Osteocyte (in vitro differentiated cells): ENCODE measurements around the gene PCED1B. TPM values are rescaled to one million over a fixed set of nuclear protein-coding genes. Genes with fewer than 3 reads are reported as not detected.
A peak's percentile ranks its signal among the peaks of the same experiment; 100 is the strongest.
"Not testable (repeated sequence)": the region's sequence is repeated elsewhere in the genome, so short reads cannot be mapped to it uniquely, and the experiment has no call there.

Experiments
- DNase-seq: peaks from one replicate; pipeline ENCODE4 v3.0.0; 2021; ENCODE audit warnings: mixed read lengths; ENCODE audit not compliant: unreplicated experiment; ENCODE audit errors: extremely low spot score
- H3K27ac Mint-ChIP-seq: one replicate; pipeline ENCODE4 v1.8.0; 2021; ENCODE audit warnings: mild to moderate bottlenecking, mixed read lengths; ENCODE audit not compliant: unreplicated experiment
- H3K27me3 Mint-ChIP-seq: one replicate; pipeline ENCODE4 v1.8.0; 2021; ENCODE audit warnings: mixed read lengths; ENCODE audit not compliant: unreplicated experiment
- H3K36me3 Mint-ChIP-seq: one replicate; pipeline ENCODE4 v1.8.0; 2021; ENCODE audit warnings: mixed read lengths; ENCODE audit not compliant: unreplicated experiment
- H3K4me1 Mint-ChIP-seq: one replicate; pipeline ENCODE4 v1.8.0; 2021; ENCODE audit warnings: mixed read lengths; ENCODE audit not compliant: unreplicated experiment
- H3K4me3 Mint-ChIP-seq: one replicate; pipeline ENCODE4 v1.8.0; 2021; ENCODE audit warnings: mild to moderate bottlenecking, moderate library complexity, mixed read lengths; ENCODE audit not compliant: unreplicated experiment
- H3K9me3 Mint-ChIP-seq: one replicate; pipeline ENCODE4 v1.8.0; 2021; ENCODE audit warnings: mixed read lengths; ENCODE audit not compliant: unreplicated experiment
- CTCF ChIP-seq: fragments of 200-600 bp; sonication (generic); IDR thresholded peaks from 2 replicates; pipeline ENCODE4 v1.5.0; 2021; ENCODE audit warnings: antibody characterized with exemption, mild to moderate bottlenecking, moderate library complexity
- total RNA-seq: library from RNA; stranded (reverse); gene quantifications from 2 replicates; pipeline ENCODE4 v1.2.1, GENCODE V29; 2021

PCED1B gene
- total RNA-seq, 1 donor from 2014 or later, result 1.6 TPM

DNA sequence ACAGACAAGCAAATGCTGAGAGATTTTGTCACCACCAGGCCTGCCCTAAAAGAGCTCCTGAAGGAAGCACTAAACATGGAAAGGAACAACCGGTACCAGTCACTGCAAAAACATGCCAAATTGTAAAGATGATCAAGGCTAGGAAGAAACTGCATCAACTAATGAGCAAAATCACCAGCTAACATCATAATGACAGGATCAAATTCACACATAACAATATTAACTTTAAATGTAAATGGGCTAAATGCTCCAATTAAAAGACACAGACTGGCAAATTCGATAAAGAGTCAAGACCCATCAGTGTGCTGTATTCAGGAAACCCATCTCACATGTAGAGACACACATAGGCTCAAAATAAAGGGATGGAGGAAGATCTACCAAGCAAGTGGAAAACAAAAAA lies 20.8 kb upstream of the PCED1B start:
- H3K9me3 Mint-ChIP-seq, result peaks cover 25% of the 10 kb centered on the region
- H3K36me3 Mint-ChIP-seq, H3K27me3 Mint-ChIP-seq, H3K4me3 Mint-ChIP-seq, H3K27ac Mint-ChIP-seq, H3K4me1 Mint-ChIP-seq, DNase-seq: not testable (repeated sequence)

DNA sequence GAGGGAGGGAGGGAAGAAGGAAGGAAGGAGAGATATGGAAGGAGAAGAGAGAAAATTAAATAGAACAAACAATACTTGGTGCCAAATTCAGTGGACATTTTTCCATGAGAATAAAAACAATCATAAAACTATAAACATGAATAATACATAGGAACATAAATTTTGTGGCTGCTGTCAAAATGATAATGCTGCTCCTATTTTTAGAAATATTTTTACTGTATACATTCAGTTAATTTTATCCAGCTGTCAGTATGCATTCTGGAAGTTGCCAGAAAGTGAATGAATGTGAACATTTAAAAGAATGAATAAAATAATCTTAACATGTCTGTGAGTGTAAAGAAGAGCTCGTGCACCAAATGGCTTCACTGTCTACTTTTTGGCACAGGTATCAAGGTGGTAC lies 13.9 kb upstream of the PCED1B start:
- Mint-ChIP-seq H3K27ac (no peak overlapping the region), H3K36me3 (no peaks in the 10 kb centered on the region), H3K4me3 (no peak overlapping the region), H3K9me3 (no peaks in the 10 kb centered on the region), H3K4me1 (peaks cover 50% of the 10 kb centered on the region), H3K27me3 (no peaks in the 10 kb centered on the region)
- TF ChIP-seq CTCF, result no peak
- DNase-seq, result no peak

- DNase-seq, result no peak
- Mint-ChIP-seq H3K36me3 (no peaks in the 10 kb centered on the region), H3K9me3 (no peaks in the 10 kb centered on the region), H3K27ac (no peak overlapping the region), H3K4me3 (no peak overlapping the region), H3K4me1 (peaks cover 54% of the 10 kb centered on the region), H3K27me3 (no peaks in the 10 kb centered on the region)
- TF ChIP-seq CTCF, result no peak
Measured at GRCh38 chr12:47066278-47067025, 13.0 kb upstream of the PCED1B start.

GRCh38 chr12:47067176-47067575 lies 12.2 kb upstream of the PCED1B start:
- H3K9me3 Mint-ChIP-seq, result no peaks in the 10 kb centered on the region
- no peaks in the 10 kb centered on the region for H3K36me3 Mint-ChIP-seq
- TF ChIP-seq CTCF, result no peak
- DNase-seq, result no peak
- H3K27me3 Mint-ChIP-seq, result no peaks in the 10 kb centered on the region
- no peak overlapping the region for H3K27ac Mint-ChIP-seq
- no peak overlapping the region for H3K4me3 Mint-ChIP-seq
- H3K4me1 Mint-ChIP-seq, result peaks cover 54% of the 10 kb centered on the region

DNA sequence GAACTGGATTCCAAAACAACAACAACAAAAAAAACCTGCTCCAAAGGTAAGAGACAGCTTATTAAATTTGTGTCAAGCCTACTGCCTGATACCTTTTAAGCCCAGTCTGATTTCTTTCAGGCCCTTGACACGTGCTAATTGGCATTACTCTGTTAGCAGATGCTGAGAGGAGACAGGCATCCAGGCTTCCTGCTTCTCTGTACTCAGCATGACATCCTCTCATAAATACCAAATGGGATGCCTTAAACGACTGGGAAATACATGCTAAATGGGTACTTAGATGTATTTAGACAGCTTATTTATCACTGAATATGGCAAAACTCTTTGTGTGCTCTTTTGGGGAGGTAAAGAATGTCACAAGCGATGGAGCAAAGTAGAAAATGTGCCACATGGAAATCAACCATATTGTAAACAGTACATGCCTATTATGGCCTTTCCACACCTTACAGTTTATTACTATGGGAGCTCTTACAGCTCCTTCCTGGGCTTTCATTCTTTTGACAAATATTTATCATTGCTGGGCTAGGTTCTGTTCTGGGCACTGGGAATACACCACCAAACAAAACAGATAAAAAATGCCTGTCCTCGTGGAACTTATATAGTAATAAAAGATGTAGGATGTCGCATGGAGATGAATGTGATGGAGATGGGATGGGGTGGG lies 11.5 kb upstream of the PCED1B start:
- no peak for TF ChIP-seq CTCF
- Mint-ChIP-seq H3K27ac (peak overlapping the region; percentile 23), H3K4me1 (peaks cover 54% of the 10 kb centered on the region), H3K27me3 (no peaks in the 10 kb centered on the region), H3K9me3 (no peaks in the 10 kb centered on the region), H3K4me3 (no peak overlapping the region), H3K36me3 (no peaks in the 10 kb centered on the region)
- no peak for DNase-seq
